Epithelial cell of esophagus (primary cell): Measurements from ENCODE around the gene ZNF593OS.

Source experiments
- DNase-seq: peaks from one replicate; pipeline ENCODE4 v3.0.0; 2010; ENCODE audit warnings: low read depth
- H3K4me3 ChIP-seq: 2 replicates; pipeline ENCODE4 v1.5.1; 2011; ENCODE audit warnings: mild to moderate bottlenecking, low read length, control low read depth
- TF ChIP-seq, protein P1 (sequence below): IDR thresholded peaks from 2 replicates; pipeline ENCODE4 v1.5.1; 2011; ENCODE audit warnings: low read depth, mild to moderate bottlenecking, low read length, control low read depth, inconsistent platforms; ENCODE audit not compliant: insufficient read depth; ENCODE audit errors: missing control alignments

ZNF593OS gene

DNA sequence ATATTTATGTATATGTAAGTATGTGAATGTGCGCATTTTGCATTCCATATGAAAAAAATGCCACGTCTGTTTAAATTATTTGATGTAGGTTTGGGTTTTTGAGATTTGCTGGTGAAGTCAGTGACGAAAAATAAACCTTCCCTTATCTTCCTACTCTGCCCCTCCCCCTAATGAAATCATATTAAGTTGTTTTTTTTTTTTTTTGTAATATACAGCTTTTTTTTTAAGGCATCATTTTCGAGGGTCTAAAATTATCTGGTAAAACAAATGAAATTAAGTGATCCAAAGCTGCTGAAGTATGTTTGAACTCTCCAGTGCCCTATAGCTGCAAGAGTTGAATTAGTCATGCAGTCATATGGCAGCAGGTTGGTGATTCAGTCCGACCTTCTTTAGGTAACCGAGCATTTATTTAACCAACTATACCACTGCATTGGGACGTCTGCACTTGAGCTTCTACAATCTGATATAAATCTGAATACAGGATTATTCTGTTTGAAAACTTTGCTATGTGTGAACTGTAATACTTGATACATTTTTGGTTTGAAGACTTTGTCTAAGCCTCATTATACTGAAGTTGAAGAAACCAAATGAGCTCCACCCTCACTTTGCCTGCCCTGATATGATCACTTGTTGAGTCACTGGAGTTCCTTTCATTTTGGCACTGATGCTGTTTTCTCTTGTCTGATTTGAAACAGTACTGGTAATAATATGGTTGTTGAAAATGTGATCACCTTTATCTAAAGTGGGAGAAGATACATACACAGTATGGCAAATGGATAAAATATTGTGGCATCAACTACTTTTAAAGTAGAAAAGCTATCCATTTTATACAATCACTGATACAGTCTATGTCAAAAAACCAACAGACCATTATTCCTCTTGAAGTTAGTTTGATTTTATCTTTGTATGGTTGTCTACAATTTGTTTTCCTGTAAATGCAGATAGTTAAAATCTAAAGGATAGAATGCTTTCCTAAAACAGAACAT, 48.4 kb downstream of the ZNF593OS start:
- TF ChIP-seq, protein P1, sequence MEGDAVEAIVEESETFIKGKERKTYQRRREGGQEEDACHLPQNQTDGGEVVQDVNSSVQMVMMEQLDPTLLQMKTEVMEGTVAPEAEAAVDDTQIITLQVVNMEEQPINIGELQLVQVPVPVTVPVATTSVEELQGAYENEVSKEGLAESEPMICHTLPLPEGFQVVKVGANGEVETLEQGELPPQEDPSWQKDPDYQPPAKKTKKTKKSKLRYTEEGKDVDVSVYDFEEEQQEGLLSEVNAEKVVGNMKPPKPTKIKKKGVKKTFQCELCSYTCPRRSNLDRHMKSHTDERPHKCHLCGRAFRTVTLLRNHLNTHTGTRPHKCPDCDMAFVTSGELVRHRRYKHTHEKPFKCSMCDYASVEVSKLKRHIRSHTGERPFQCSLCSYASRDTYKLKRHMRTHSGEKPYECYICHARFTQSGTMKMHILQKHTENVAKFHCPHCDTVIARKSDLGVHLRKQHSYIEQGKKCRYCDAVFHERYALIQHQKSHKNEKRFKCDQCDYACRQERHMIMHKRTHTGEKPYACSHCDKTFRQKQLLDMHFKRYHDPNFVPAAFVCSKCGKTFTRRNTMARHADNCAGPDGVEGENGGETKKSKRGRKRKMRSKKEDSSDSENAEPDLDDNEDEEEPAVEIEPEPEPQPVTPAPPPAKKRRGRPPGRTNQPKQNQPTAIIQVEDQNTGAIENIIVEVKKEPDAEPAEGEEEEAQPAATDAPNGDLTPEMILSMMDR = no peak
- DNase-seq = peak; percentile 87
- H3K4me3 ChIP-seq = peak overlapping the region; percentile 4

DNA sequence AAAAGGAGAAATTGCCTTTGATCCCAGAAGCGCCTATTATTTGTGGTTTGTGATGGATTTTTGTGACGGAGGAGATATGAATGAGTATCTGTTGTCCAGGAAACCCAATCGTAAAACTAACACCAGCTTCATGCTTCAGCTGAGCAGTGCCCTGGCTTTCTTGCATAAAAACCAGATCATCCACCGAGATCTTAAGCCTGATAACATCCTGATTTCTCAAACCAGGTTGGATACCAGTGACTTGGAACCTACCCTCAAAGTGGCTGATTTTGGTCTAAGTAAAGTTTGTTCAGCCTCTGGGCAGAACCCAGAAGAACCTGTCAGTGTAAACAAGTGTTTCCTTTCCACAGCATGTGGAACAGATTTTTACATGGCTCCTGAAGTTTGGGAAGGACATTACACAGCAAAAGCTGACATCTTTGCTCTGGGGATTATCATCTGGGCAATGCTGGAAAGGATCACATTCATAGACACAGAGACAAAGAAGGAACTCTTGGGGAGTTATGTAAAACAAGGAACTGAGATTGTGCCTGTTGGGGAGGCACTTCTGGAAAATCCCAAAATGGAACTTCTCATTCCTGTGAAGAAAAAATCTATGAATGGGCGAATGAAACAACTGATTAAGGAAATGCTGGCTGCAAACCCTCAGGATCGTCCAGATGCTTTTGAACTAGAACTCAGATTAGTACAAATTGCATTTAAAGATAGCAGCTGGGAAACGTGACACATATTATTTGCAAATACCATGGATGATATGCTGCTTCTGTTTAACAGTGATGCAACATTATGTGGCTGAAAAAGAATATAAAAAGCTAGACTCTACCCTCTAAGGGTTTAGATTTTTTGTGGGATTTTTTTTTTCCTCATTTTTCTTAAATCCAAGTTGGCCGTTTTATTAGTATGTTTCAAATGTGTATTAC, 49.5 kb downstream of the ZNF593OS start:
- H3K4me3 ChIP-seq = no peak overlapping the region
- TF ChIP-seq, protein P1 = no peak
- DNase-seq = no peak

DNA sequence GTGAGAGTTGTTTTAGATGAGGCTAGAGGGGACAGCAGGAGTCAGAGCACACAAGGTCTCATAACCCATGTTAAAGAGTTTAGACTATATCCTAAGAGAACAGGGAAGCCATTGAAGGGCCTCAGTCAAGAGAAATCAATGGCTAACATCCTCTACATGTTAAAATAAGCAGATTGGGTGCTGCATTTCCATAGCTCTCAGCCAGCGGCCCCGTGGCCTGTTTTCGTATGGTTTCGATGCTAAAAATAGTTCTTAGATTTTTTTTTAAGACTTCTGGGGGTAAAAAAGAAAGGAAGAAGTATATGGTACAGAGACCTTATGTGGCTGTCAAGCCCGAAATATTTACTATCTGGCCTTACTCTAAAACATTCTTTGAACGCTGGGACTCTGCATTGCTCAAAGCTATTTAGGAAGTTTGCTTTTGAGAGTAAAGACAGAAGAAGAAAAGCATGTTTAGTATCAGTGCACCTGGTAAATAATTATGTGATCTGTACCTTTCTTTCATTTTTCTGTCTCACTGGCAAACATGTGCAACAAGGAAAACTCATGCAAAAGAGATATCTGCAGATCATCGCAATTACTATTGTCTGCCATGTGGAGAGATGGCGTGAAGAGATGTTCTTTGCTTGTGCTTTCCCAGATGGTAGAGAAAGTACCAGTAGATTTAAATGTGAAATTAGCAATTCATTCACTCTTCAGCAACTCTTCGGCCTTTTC, 51.6 kb downstream of the ZNF593OS start:
- no peak overlapping the region for H3K4me3 ChIP-seq
- TF ChIP-seq, protein P1 = no peak
- no peak for DNase-seq
